CD14-positive monocyte (primary cell): ENCODE measurements around the gene ARSH. TPM values are rescaled to one million over a fixed set of nuclear protein-coding genes. Genes with fewer than 3 reads are reported as not detected.
"Not testable (repeated sequence)": the region's sequence is repeated elsewhere in the genome, so short reads cannot be mapped to it uniquely, and the experiment has no call there.

Experiments
- DNase-seq, 3 donors: peaks; one replicate each; pipeline ENCODE4 v3.0.0-alpha.2; 2011 to 2022
- H2AFZ ChIP-seq: 2 replicates; pipeline ENCODE4 v1.6.0; 2012; ENCODE audit warnings: mild to moderate bottlenecking, low read depth, low read length, inconsistent platforms; ENCODE audit not compliant: insufficient read depth, poor library complexity, severe bottlenecking
- H3K27ac ChIP-seq, 2 donors: 1 replicate in 1 of 2; 2 replicates in 1 of 2; pipeline ENCODE4 v1.5.1; 2012 to 2013; ENCODE audit warnings: low read length in 2 of 2, control low read depth in 1 of 2, inconsistent platforms in 1 of 2, low read depth in 1 of 2, mild to moderate bottlenecking in 1 of 2
- H3K27me3 ChIP-seq, 2 donors: one replicate each; pipeline versions ENCODE4 v1.6.0 to v1.6.1; 2011 to 2013; ENCODE audit warnings: low read length in 2 of 2; ENCODE audit not compliant: control insufficient read depth in 2 of 2, insufficient read depth in 2 of 2
- H3K36me3 ChIP-seq, 2 donors: replicated peaks in 1 of 2; 1 replicate in 1 of 2; 2 replicates in 1 of 2; pipeline versions ENCODE4 v1.5.1 to v1.6.1; 2012 to 2013; ENCODE audit warnings: low read length in 2 of 2, control low read depth in 1 of 2, inconsistent platforms in 1 of 2, mild to moderate bottlenecking in 1 of 2; ENCODE audit not compliant: insufficient read depth in 2 of 2, control insufficient read depth in 1 of 2
- H3K4me1 ChIP-seq, 2 donors: 1 replicate in 1 of 2; 2 replicates in 1 of 2; pipeline versions ENCODE4 v1.5.1 to v1.6.1; 2012 to 2013; ENCODE audit warnings: low read length in 2 of 2, control low read depth in 1 of 2, inconsistent platforms in 1 of 2, mild to moderate bottlenecking in 1 of 2, moderate library complexity in 1 of 2; ENCODE audit not compliant: insufficient read depth in 2 of 2, control insufficient read depth in 1 of 2
- H3K4me2 ChIP-seq: replicated peaks from 2 replicates; pipeline ENCODE3; 2012; ENCODE audit warnings: low read length, moderate library complexity, mild to moderate bottlenecking; ENCODE audit not compliant: poor library complexity, severe bottlenecking; ENCODE audit errors: extremely low read depth
- H3K4me3 ChIP-seq, 3 experiments: fragments of 200-600 bp in 1 of 3; sonication (generic) in 1 of 3; replicated peaks in 1 of 3; 1 replicate in 2 of 3; 2 replicates in 1 of 3; pipeline ENCODE4 v1.5.1; 2011 to 2013; ENCODE audit warnings: low read length in 3 of 3, mild to moderate bottlenecking in 3 of 3, control low read depth in 2 of 3, low read depth in 2 of 3, inconsistent platforms in 1 of 3, moderate library complexity in 1 of 3
- H3K79me2 ChIP-seq: 2 replicates; pipeline ENCODE4 v1.6.0; 2012; ENCODE audit warnings: mild to moderate bottlenecking, control low read depth, inconsistent platforms, low read length, moderate library complexity; ENCODE audit not compliant: insufficient read depth
- H3K9ac ChIP-seq: 2 replicates; pipeline ENCODE4 v1.6.0; 2017; ENCODE audit warnings: low read length, mild to moderate bottlenecking; ENCODE audit not compliant: insufficient read depth, poor library complexity, severe bottlenecking
- H3K9me3 ChIP-seq, 2 donors: replicated peaks in 1 of 2; 1 replicate in 1 of 2; 2 replicates in 1 of 2; pipeline versions ENCODE4 v1.5.1 to v1.6.1; 2012 to 2013; ENCODE audit warnings: low read length in 2 of 2, control low read depth in 1 of 2; ENCODE audit not compliant: control insufficient read depth in 1 of 2, insufficient read depth in 1 of 2
- H4K20me1 ChIP-seq: 2 replicates; pipeline ENCODE4 v1.6.0; 2012; ENCODE audit warnings: mild to moderate bottlenecking, low read length, control low read depth, moderate library complexity; ENCODE audit not compliant: insufficient read depth
- H3K27ac Mint-ChIP-seq, 7 donors: one replicate each; pipeline ENCODE4 v1.8.0; 2020; ENCODE audit warnings: mild to moderate bottlenecking in 7 of 7, mixed read lengths in 7 of 7, moderate library complexity in 6 of 7, inconsistent platforms in 2 of 7
- H3K27me3 Mint-ChIP-seq, 3 donors: one replicate each; pipeline ENCODE4 v1.8.0; 2021 to 2022; ENCODE audit warnings: low read depth in 3 of 3, mild to moderate bottlenecking in 3 of 3, mixed read lengths in 3 of 3, moderate library complexity in 3 of 3, inconsistent platforms in 1 of 3
- H3K36me3 Mint-ChIP-seq, 2 donors: one replicate each; pipeline ENCODE4 v1.8.0; 2020; ENCODE audit warnings: mixed read lengths in 2 of 2, inconsistent platforms in 1 of 2, mild to moderate bottlenecking in 1 of 2
- H3K4me1 Mint-ChIP-seq: one replicate; pipeline ENCODE4 v1.8.0; 2020; ENCODE audit warnings: mild to moderate bottlenecking, mixed read lengths
- H3K4me3 Mint-ChIP-seq, 2 donors: one replicate each; pipeline ENCODE4 v1.8.0; 2020; ENCODE audit warnings: mild to moderate bottlenecking in 2 of 2, mixed read lengths in 2 of 2, moderate library complexity in 1 of 2
- H3K9me3 Mint-ChIP-seq, 7 donors: one replicate each; pipeline ENCODE4 v1.8.0; 2020 to 2022; ENCODE audit warnings: mixed read lengths in 7 of 7, mild to moderate bottlenecking in 6 of 7, moderate library complexity in 6 of 7, inconsistent platforms in 2 of 7
- WGBS: methylation state at CpG from one replicate; pipeline ENCODE4 v1.1.5; 2013; ENCODE audit warnings: missing lambda C conversion rate; ENCODE audit not compliant: insufficient coverage; 5-methylcytosine and 5-hydroxymethylcytosine counted together
- intact Hi-C, 2 donors: fragments of 100-400 bp; cut with micrococcal nuclease; formaldehyde crosslinking; loops; one replicate each; pipeline versions ENCODE4 v1.15.0 to v1.15.1; 2023
- polyA plus RNA-seq, 3 donors: library from polyadenylated mRNA; depleted of rRNA in 1 of 3; unstranded in 2 of 3; stranded (reverse) in 1 of 3; fragments of 300-500 nt in 2 of 3; fragments of >200 nt in 1 of 3; fragmentation: Illumina TruSeq in 2 of 3; gene quantifications; 1 replicate in 2 of 3; 2 replicates in 1 of 3; pipeline ENCODE4 v1.2.3, GENCODE V29; 2012 to 2021
- TF ChIP-seq, protein P1 (sequence below): fragments of 200-600 bp; IDR thresholded peaks from one replicate; pipeline ENCODE4 v1.8.0; 2022; ENCODE audit warnings: antibody characterized with exemption, mild to moderate bottlenecking

ARSH gene
- polyA plus RNA-seq, 3 donors: not detected

DNA sequence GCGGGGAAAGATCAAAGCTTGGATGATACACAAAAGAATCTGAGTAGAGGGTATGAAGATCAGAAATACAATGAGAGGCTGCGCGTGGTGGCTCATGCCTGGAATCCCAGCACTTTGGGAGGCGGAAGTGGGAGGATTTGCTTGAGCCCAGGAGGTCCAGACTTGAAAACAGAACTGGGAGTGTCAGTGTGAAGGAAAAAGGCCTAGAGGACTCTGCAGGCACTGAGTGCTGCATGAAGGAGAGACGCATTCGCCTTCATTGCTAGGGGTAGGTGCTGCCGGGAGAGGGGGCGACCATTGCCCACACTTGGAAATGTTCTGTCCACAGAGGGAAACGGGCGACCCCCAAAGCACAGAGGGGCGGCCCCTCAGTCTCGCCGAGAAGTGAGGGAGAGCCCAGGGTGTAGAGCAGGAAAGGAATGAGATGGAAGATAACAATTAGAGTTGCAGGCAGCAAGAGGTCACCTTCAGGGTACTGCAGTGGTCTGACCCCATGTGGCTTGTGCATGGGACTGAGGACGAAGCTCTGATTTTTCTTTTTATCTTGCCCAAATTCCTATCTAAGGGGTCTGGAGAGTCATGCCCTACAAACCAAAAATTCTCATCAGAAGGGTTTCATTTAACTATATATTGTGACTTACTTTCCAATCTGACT lies 45.4 kb upstream of the ARSH start:
- H3K36me3 ChIP-seq: no peaks in the 10 kb centered on the region
- H3K9me3 ChIP-seq: no peaks in the 10 kb centered on the region
- Mint-ChIP-seq H3K4me1 (peaks cover under 1% of the 10 kb centered on the region), H3K4me3 (peak overlapping the region in 1 of 2 donors; percentile 31), H3K27ac (peak overlapping the region in 1 of 7 donors; percentile 64), H3K9me3 (peaks cover 0 to 5% (median 0%) of the 10 kb centered on the region in 7 donors), H3K36me3 (no peaks in the 10 kb centered on the region), H3K27me3 (peaks cover 3 to 25% (median 5%) of the 10 kb centered on the region in 3 donors)
- TF ChIP-seq, protein P1, sequence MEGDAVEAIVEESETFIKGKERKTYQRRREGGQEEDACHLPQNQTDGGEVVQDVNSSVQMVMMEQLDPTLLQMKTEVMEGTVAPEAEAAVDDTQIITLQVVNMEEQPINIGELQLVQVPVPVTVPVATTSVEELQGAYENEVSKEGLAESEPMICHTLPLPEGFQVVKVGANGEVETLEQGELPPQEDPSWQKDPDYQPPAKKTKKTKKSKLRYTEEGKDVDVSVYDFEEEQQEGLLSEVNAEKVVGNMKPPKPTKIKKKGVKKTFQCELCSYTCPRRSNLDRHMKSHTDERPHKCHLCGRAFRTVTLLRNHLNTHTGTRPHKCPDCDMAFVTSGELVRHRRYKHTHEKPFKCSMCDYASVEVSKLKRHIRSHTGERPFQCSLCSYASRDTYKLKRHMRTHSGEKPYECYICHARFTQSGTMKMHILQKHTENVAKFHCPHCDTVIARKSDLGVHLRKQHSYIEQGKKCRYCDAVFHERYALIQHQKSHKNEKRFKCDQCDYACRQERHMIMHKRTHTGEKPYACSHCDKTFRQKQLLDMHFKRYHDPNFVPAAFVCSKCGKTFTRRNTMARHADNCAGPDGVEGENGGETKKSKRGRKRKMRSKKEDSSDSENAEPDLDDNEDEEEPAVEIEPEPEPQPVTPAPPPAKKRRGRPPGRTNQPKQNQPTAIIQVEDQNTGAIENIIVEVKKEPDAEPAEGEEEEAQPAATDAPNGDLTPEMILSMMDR: no peak
- H3K27ac ChIP-seq: no peak overlapping the region
- 94% methylated on average over 4 of the region's 14 CpGs for WGBS
- H3K9ac ChIP-seq: no peak overlapping the region
- H3K4me1 ChIP-seq: no peaks in the 10 kb centered on the region
- no peaks in the 10 kb centered on the region for H3K27me3 ChIP-seq
- no peak overlapping the region for H2AFZ ChIP-seq
- no peak overlapping the region for H3K4me3 ChIP-seq
- no peak for DNase-seq
- H3K79me2 ChIP-seq: no peaks in the 10 kb centered on the region
- no peak overlapping the region for H3K4me2 ChIP-seq
- intact Hi-C loops: no loop called here
- no peaks in the 10 kb centered on the region for H4K20me1 ChIP-seq

DNA sequence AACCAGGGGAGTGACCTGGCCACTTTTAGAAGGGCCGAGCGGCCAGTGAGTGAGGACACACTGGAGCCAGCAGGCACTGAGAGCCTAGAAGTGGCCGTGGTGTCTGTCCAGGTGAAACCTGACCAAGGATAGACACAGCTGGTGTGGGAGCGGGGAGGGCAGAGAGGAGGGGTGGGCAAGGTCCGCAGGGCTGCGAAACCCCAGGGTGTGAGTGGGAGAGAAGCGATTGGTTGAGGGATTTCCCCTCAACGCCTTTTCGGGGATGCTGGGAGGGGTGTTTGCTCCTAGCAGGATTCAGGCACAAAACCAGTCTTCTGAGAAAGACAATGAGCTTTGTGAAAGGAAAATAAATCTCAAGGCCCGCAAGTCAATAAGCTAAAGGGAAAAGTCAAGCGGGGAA lies 44.0 kb upstream of the ARSH start:
- H4K20me1 ChIP-seq: no peaks in the 10 kb centered on the region
- H3K4me2 ChIP-seq: no peak overlapping the region
- H3K4me1 ChIP-seq: no peaks in the 10 kb centered on the region
- H3K27ac Mint-ChIP-seq: no peak overlapping the region
- peaks cover 0 to 5% (median 0%) of the 10 kb centered on the region in 7 donors for H3K9me3 Mint-ChIP-seq
- intact Hi-C loops: no loop called here
- H3K9me3 ChIP-seq: no peaks in the 10 kb centered on the region
- H3K79me2 ChIP-seq: no peaks in the 10 kb centered on the region
- no peak overlapping the region for H3K9ac ChIP-seq
- no peak for DNase-seq
- H3K27me3 ChIP-seq: no peaks in the 10 kb centered on the region
- peaks cover 2% of the 10 kb centered on the region for H3K4me1 Mint-ChIP-seq
- no peak overlapping the region for H3K4me3 Mint-ChIP-seq
- no peak overlapping the region for H2AFZ ChIP-seq
- no peaks in the 10 kb centered on the region for H3K36me3 Mint-ChIP-seq
- WGBS: 100% methylated on average over 5 of the region's 11 CpGs
- H3K27me3 Mint-ChIP-seq: peaks cover 0 to 25% (median 5%) of the 10 kb centered on the region in 3 donors
- H3K4me3 ChIP-seq: no peak overlapping the region
- no peaks in the 10 kb centered on the region for H3K36me3 ChIP-seq
- H3K27ac ChIP-seq: no peak overlapping the region
- TF ChIP-seq, protein P1: no peak

DNA sequence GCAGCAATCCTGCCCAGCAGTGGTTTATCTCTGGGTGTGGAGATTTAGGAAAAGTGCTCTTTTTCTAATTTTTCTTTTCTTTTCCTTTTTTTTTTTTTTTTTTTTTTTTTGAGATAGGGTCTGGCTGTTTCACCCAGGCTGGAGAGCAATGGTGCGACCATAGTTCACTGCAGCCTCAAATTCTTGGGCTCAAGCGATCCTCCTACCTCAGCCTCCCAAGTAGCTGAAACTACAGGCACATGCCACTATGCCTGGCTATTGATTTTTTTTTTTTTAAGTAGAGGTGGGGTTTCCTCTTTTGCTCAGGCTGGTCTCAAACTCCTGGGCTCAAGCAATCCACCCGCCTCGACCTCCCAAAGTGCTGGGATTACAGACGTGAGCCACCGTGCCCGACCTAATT lies 42.9 kb upstream of the ARSH start:
- H3K9me3 ChIP-seq, H3K27me3 ChIP-seq, H4K20me1 ChIP-seq, H3K36me3 Mint-ChIP-seq, H3K79me2 ChIP-seq, H3K27ac Mint-ChIP-seq, H3K4me1 ChIP-seq, H3K27ac ChIP-seq, H3K9ac ChIP-seq, H3K9me3 Mint-ChIP-seq, H3K4me2 ChIP-seq, H3K36me3 ChIP-seq, DNase-seq, H3K4me3 Mint-ChIP-seq, H3K4me3 ChIP-seq, intact Hi-C loops, H2AFZ ChIP-seq: not testable (repeated sequence)
- H3K4me1 Mint-ChIP-seq: peaks cover 11% of the 10 kb centered on the region
- no CpG with 5 or more reads among the region's 7 CpGs for WGBS
- H3K27me3 Mint-ChIP-seq: peaks cover 0 to 33% (median 6%) of the 10 kb centered on the region in 3 donors
